Endothelial cell of umbilical vein (primary cell): Measurements from ENCODE around the gene IRF1. TPM values are rescaled to one million over a fixed set of nuclear protein-coding genes. Genes with fewer than 3 reads are reported as not detected.

Experiments used
- Bru-seq: library from RNA; stranded (reverse); fragments of 400-500 nt; gene quantifications from one replicate; lab custom pipeline; 2021; lab: Mats Ljungman, UMichigan
- BruChase-seq, 2 experiments: library from RNA; stranded (reverse); fragments of 400-500 nt; gene quantifications; one replicate each; lab custom pipeline; 2021; lab: Mats Ljungman, UMichigan
- BruUV-seq: library from RNA; stranded (reverse); fragments of 400-500 nt; replicated peaks from 2 replicates; lab custom pipeline; 2021; lab: Mats Ljungman, UMichigan
- CTCF ChIA-PET: fragments of 300-600, 350-600 bp; sonication (Branson Sonifier 250); formaldehyde crosslinking; loops from one replicate; lab custom pipeline; 2021; ENCODE audit warnings: antibody characterized with exemption, inconsistent platforms; lab: Charles Lee
- POLR2A ChIA-PET: fragments of 300-600, 350-600 bp; sonication (Branson Sonifier 250); formaldehyde crosslinking; loops from one replicate; lab custom pipeline; 2021; ENCODE audit warnings: antibody characterized with exemption, inconsistent platforms; lab: Charles Lee
- DNase-seq: peaks from one replicate; pipeline ENCODE4 v3.0.0-alpha.2; 2011; ENCODE audit warnings: low read depth, low spot score
- FAIRE-seq: peaks from 2 replicates; lab custom pipeline; 2011; peaks lifted over from hg19 to GRCh38; lab: Jason Lieb, UNC
- H2AFZ ChIP-seq: 2 replicates; pipeline ENCODE4 v1.6.0; 2012; ENCODE audit warnings: low read depth, low read length, control low read depth, inconsistent platforms
- H3K27ac ChIP-seq: 2 replicates; pipeline ENCODE4 v1.5.1; 2011; ENCODE audit warnings: low read depth, mild to moderate bottlenecking, control low read depth, low read length, moderate library complexity; ENCODE audit not compliant: insufficient read depth
- H3K27me3 ChIP-seq, 2 experiments: 2 replicates each; pipeline versions ENCODE4 v1.6.0 to v1.6.1; 2011; ENCODE audit warnings: low read length in 2 of 2, mixed read lengths in 1 of 2; ENCODE audit not compliant: control insufficient read depth in 2 of 2, insufficient read depth in 2 of 2
- H3K36me3 ChIP-seq, 2 experiments: 2 replicates in 1 of 2; 3 replicates in 1 of 2; pipeline ENCODE4 v1.5.1; 2011; ENCODE audit warnings: low read length in 2 of 2, mild to moderate bottlenecking in 1 of 2, moderate library complexity in 1 of 2; ENCODE audit not compliant: control insufficient read depth in 2 of 2, insufficient read depth in 2 of 2; ENCODE audit errors: extremely low read depth in 1 of 2
- H3K4me1 ChIP-seq: 3 replicates; pipeline ENCODE4 v1.5.1; 2011; ENCODE audit warnings: mild to moderate bottlenecking, low read length; ENCODE audit not compliant: control insufficient read depth, insufficient read depth; ENCODE audit errors: extremely low read depth
- H3K4me2 ChIP-seq: 2 replicates; pipeline ENCODE4 v1.6.1; 2011; ENCODE audit warnings: low read length, control low read depth, mixed read lengths; ENCODE audit not compliant: insufficient read depth
- H3K4me3 ChIP-seq, 3 experiments: fragments of 200-600 bp in 1 of 3; sonication (generic), shearing (Covaris generic) in 1 of 3; replicated peaks in 1 of 3; 2 replicates each; pipeline ENCODE4 v1.5.1; 2011 to 2016; ENCODE audit warnings: control low read depth in 3 of 3, low read length in 3 of 3, mild to moderate bottlenecking in 2 of 3, inconsistent platforms in 1 of 3, low read depth in 1 of 3, moderate library complexity in 1 of 3; ENCODE audit not compliant: insufficient read depth in 1 of 3
- H3K79me2 ChIP-seq: 2 replicates; pipeline ENCODE4 v1.6.0; 2012; ENCODE audit warnings: low read length, inconsistent platforms; ENCODE audit not compliant: control insufficient read depth, insufficient read depth
- H3K9ac ChIP-seq: replicated peaks from 2 replicates; pipeline ENCODE3; 2011; ENCODE audit warnings: low read length, control low read depth; ENCODE audit not compliant: insufficient read depth; ENCODE audit errors: extremely low read depth
- H3K9me1 ChIP-seq: replicated peaks from 3 replicates; pipeline ENCODE4 v1.6.0; 2011; ENCODE audit warnings: mild to moderate bottlenecking, low read length; ENCODE audit not compliant: control insufficient read depth, insufficient read depth; ENCODE audit errors: extremely low read depth
- H3K9me3 ChIP-seq: replicated peaks from 2 replicates; pipeline ENCODE4 v1.5.1; 2012; ENCODE audit warnings: low read length, inconsistent platforms; ENCODE audit not compliant: control insufficient read depth, insufficient read depth
- H4K20me1 ChIP-seq: replicated peaks from 2 replicates; pipeline ENCODE3; 2011; ENCODE audit warnings: mild to moderate bottlenecking, low read length; ENCODE audit not compliant: control insufficient read depth, insufficient read depth; ENCODE audit errors: extremely low read depth
- POLR2A ChIP-seq: IDR thresholded peaks from 2 replicates; pipeline ENCODE4 v1.6.1; 2012; ENCODE audit warnings: low read depth, mild to moderate bottlenecking, control low read depth, low read length
- POLR2AphosphoS5 ChIP-seq: IDR thresholded peaks from 2 replicates; pipeline ENCODE4 v1.6.1; 2012; ENCODE audit warnings: low read depth, mild to moderate bottlenecking, control low read depth, low read length, moderate library complexity; ENCODE audit not compliant: insufficient read depth
- dilution Hi-C: fragments of 300-500 bp; cut with MboI; formaldehyde crosslinking; loops from one replicate; pipeline ENCODE4 v1.15.0; 2019; ENCODE audit warnings: low sequenced_read_pairs; ENCODE audit not compliant: extremely low pct_ligation_motif_present
- intact Hi-C: fragments of 100-400 bp; cut with micrococcal nuclease; formaldehyde crosslinking; loops from one replicate; pipeline ENCODE4 v1.10.0; 2022
- long read RNA-seq: library from polyadenylated mRNA; stranded (forward); transcript quantifications from one replicate; pipeline ENCODE4 v2.0.0, GENCODE V29; 2021
- polyA minus RNA-seq, 3 experiments: library from RNA; depleted of rRNA, polyadenylated mRNA; stranded (reverse); fragments of >200 nt; gene quantifications; 1 replicate in 1 of 3; 2 replicates in 2 of 3; pipeline ENCODE4 v1.2.3, GENCODE V29; 2011
- polyA plus RNA-seq, 4 experiments: library from polyadenylated mRNA; depleted of rRNA in 3 of 4; stranded (reverse) in 3 of 4; unstranded in 1 of 4; fragments of >200 nt; gene quantifications; 2 replicates each; pipeline versions ENCODE4 v1.2.1 to v1.2.3, GENCODE V29; 2011 to 2012; ENCODE audit warnings: missing spikeins in 1 of 4
- total RNA-seq: library from RNA; stranded (reverse); gene quantifications from 2 replicates; pipeline ENCODE4 v1.2.3, GENCODE V29; 2021
- TF ChIP-seq, protein P1 (sequence below), 2 donors: IDR thresholded peaks; 1 replicate in 1 of 2; 2 replicates in 1 of 2; pipeline ENCODE4 v1.5.1; 2011; ENCODE audit warnings: low read length in 2 of 2, mild to moderate bottlenecking in 2 of 2, moderate library complexity in 2 of 2, control low read depth in 1 of 2, inconsistent platforms in 1 of 2, low read depth in 1 of 2; ENCODE audit not compliant: insufficient read depth in 1 of 2; ENCODE audit errors: extremely low read depth in 1 of 2
- TF ChIP-seq, protein P2 (sequence below): IDR thresholded peaks from 2 replicates; pipeline ENCODE4 v1.6.1; 2011; ENCODE audit not compliant: insufficient read depth, insufficient read length

IRF1 gene, protein sequence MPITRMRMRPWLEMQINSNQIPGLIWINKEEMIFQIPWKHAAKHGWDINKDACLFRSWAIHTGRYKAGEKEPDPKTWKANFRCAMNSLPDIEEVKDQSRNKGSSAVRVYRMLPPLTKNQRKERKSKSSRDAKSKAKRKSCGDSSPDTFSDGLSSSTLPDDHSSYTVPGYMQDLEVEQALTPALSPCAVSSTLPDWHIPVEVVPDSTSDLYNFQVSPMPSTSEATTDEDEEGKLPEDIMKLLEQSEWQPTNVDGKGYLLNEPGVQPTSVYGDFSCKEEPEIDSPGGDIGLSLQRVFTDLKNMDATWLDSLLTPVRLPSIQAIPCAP
- total RNA-seq (17.7 and 28.0 TPM in 2 replicates), polyA plus RNA-seq (10.6 and 12.3 TPM in 2 replicates), polyA minus RNA-seq (25.9 and 32.0 TPM in 2 replicates), Bru-seq, nascent RNA (percentile 66 among the genes with signal in this experiment), BruChase-seq, experiment 1, labeled RNA remaining after a 6-hour chase (percentile 51 among the genes with signal in this experiment), BruChase-seq, experiment 2, labeled RNA remaining after a 2-hour chase (percentile 59 among the genes with signal in this experiment)
- 12.4 and 15.5 TPM in 2 replicates for polyA plus RNA-seq (2011; cell fraction: cytosol; rRNA removed)
- polyA plus RNA-seq (2011; cell fraction: nucleus; rRNA removed): 28.0 and 32.5 TPM in 2 replicates
- 13.7 and 15.0 TPM in 2 replicates for polyA plus RNA-seq (2012)
- polyA minus RNA-seq (2011; cell fraction: cytosol; rRNA and poly(A)+ RNA removed): 11.5 TPM
- polyA minus RNA-seq (2011; cell fraction: nucleus; rRNA and poly(A)+ RNA removed): 45.9 and 55.2 TPM in 2 replicates
- long read RNA-seq, transcript IRF1-201 (10 exons, 3,579 nt): major isoform, 11 of 19 reads
- long read RNA-seq, partial matches to known transcripts: 0 of 19 reads
- long read RNA-seq, other reads (novel, unspliced or antisense): 8 of 19 reads

DNA sequence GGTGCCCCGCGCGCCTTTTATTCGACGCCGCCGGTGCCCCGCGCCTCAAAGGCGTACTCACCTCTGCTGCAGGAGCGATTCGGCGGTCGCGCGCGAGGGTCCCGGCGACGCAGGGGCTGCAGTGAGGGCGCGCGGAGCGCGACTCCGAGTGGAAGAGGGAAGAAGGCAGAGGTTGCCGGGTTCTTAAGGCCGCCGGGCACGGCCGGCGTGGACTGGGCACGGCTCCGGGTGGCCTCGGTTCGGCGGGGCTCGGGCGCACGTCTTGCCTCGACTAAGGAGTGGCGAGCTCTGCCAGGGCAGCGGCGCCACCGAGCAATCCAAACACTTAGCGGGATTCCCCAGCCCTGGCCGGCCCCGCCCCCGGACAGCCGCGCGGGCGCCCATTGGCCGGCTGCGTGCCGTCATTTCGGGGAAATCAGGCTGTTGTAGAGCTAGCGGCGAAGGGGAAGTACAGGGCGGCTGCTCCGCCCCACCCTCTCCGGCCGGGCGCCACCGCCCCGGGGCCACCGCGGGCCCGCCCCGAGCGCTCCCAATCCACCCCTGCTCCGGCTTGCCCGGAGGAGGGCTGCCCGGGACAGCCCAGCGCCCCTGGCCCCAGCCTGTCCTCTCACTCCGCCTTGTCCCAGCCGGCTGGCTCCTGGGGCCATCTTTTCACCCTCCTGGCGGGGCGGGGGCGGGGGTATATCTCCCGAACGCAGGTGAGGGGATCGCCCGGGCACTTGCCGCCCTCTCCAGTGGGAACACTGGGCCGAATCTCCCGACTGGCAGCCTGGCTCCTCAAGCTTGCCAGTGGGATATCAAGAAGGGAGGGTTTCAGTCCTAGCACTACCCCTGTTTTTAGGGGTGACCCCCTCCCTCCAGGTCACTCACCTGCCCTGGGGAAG is at the start of gene IRF1:
Gene IRF1 (minus strand): TSS at position 290 of the 884 bp plus-strand sequence. CDS start 1,295 bp downstream, outside the sequence.
- DNase-seq: peak; percentile 97
- Histone ChIP-seq H3K9me1 (no peaks in the 10 kb centered on the region), H3K4me2 (peak within 1 kb of the TSS; percentile 89), H3K9ac (peak within 1 kb of the TSS; percentile 86), H3K27me3 (no peaks in the 10 kb centered on the region), H3K79me2 (peaks cover 20% of the 10 kb centered on the region), H3K4me3 (peak within 1 kb of the TSS; percentile 52 to 90 (median 66)), H3K4me1 (peaks cover 25% of the 10 kb centered on the region), H3K36me3 (peaks cover 5 to 22% of the 10 kb centered on the region in 2 experiments), H4K20me1 (no peaks in the 10 kb centered on the region), H2AFZ (peak within 1 kb of the TSS; percentile 78), H3K9me3 (no peaks in the 10 kb centered on the region), H3K27ac (peak within 1 kb of the TSS; percentile 89)
- FAIRE-seq: peak; percentile 94
- intact Hi-C loops (loop anchor here (1.0 to 10.0 kb wide), 4 partner anchors 24 to 196 kb away; partner anchors contain the start of gene SLC22A4), dilution Hi-C loops (no loop called here)
- BruUV-seq: TSS peak; percentile 84
- ChIA-PET CTCF (interaction anchor here (0.9 to 4.4 kb wide), 21 partner anchors 10 to 393 kb away, joined by 3 to 51 read pairs (median 6); no protein-coding TSS in a partner anchor), POLR2A (interaction anchor here (0.7 to 2.3 kb wide), 15 partner anchors 11 to 197 kb away, joined by 3 to 20 read pairs (median 5); partner anchors contain the start of gene SLC22A4)
- TF ChIP-seq, protein P1, sequence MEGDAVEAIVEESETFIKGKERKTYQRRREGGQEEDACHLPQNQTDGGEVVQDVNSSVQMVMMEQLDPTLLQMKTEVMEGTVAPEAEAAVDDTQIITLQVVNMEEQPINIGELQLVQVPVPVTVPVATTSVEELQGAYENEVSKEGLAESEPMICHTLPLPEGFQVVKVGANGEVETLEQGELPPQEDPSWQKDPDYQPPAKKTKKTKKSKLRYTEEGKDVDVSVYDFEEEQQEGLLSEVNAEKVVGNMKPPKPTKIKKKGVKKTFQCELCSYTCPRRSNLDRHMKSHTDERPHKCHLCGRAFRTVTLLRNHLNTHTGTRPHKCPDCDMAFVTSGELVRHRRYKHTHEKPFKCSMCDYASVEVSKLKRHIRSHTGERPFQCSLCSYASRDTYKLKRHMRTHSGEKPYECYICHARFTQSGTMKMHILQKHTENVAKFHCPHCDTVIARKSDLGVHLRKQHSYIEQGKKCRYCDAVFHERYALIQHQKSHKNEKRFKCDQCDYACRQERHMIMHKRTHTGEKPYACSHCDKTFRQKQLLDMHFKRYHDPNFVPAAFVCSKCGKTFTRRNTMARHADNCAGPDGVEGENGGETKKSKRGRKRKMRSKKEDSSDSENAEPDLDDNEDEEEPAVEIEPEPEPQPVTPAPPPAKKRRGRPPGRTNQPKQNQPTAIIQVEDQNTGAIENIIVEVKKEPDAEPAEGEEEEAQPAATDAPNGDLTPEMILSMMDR (IDR thresholded peaks at IDR 0.05; ENCODE audit: extremely low read depth in 1 of 2, insufficient read depth in 1 of 2, low read depth in 1 of 2, low read length in 2 of 2): peak in 1 of 2 donors; percentile 26
- TF ChIP-seq POLR2AphosphoS5 (peak; percentile 95), POLR2A (peak; percentile 94)
- TF ChIP-seq, protein P2, sequence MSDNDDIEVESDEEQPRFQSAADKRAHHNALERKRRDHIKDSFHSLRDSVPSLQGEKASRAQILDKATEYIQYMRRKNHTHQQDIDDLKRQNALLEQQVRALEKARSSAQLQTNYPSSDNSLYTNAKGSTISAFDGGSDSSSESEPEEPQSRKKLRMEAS: no peak
